IPS-NIHi7 (cell line): Measurements from ENCODE around the gene TNFRSF18.
A peak's percentile ranks its signal among the peaks of the same experiment; 100 is the strongest.

Experiments used
- DNase-seq: peaks from one replicate; pipeline ENCODE4 v3.0.0; 2012; ENCODE audit warnings: mixed read lengths; ENCODE audit errors: extremely low spot score

Gene TNFRSF18

GRCh38 chr1:1179346-1179982, 26.9 kb downstream of the TNFRSF18 start:
- no peak for DNase-seq

DNA sequence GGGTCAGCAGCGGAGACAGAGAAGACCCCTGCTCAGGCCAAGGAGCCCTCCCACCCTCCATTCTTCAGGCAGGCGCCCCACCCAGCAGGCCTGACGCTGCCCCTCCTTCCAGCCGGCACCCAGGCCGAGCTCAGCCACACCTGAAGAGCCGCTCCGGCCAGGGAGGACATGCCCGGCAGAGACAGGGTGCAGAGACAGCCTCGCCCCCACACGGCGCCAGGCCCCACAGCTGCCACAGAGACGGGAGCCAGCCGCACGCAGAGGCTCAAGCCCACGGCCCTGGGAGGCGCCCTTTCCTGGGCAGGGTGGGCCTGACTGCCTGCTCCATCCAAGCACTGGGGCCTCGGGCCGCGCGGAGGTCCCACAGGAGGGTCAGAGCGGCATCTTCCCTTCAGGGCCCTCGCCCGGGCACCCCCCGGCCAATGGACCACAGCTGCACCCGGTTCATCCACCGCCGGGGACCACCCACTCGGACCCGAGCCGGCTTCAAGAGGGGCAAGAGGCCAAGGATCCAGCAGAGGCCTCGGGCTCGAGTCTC, 27.5 kb downstream of the TNFRSF18 start:
- DNase-seq = no peak

GRCh38 chr1:1177452-1178206, 28.8 kb downstream of the TNFRSF18 start:
- no peak for DNase-seq

- no peak for DNase-seq
Measured at GRCh38 chr1:1176931-1177330, 29.5 kb downstream of the TNFRSF18 start.

- DNase-seq = peak; percentile 56
Measured at GRCh38 chr1:1176063-1176761, 30.2 kb downstream of the TNFRSF18 start.

DNA sequence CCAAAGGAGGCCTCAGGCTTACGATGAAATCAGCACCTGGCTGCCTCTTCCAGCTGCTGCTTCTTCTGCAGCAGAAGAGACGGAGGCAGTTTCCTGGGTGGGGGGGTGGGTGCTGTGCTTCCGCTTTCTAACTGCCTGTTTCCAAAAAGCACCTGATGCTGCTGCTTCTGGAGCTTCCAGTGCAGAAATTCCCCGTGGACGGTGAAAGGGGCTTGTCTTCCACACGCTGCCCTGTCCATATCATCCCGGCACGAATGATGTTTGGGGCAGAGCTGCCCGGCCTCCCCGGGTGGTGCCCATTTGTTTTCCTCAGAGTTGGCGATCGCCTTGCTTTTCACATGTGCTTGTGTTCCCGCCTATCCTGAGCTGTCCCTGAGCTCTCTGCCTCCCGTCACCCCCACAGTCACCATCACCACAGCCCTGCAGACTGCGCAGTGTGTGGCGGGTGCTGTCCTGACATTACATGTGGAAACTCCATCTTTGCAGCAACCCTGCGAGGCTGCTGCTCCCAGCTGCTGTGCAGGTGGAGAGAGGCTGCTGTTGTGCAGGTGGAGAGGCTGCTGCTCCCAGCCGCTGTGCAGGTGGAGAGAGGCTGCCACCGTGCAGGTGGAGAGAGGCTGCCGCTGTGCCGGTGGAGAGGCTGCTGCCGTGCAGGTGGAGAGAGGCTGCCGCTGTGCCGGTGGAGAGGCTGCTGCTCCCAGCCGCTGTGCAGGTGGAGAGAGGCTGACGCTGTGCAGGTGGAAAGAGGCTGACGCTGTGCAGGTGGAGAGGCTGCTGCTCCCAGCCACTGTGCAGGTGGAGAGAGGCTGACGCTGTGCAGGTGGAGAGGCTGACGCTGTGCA, 30.9 kb downstream of the TNFRSF18 start:
- DNase-seq = no peak

GRCh38 chr1:1173793-1174415, 32.5 kb downstream of the TNFRSF18 start, which contains the start of gene TTLL10:
TTLL10 (plus strand) TSS chr1:1173880; CDS start chr1:1179216, 5,336 bp downstream.
- DNase-seq = peak; percentile 82

DNA sequence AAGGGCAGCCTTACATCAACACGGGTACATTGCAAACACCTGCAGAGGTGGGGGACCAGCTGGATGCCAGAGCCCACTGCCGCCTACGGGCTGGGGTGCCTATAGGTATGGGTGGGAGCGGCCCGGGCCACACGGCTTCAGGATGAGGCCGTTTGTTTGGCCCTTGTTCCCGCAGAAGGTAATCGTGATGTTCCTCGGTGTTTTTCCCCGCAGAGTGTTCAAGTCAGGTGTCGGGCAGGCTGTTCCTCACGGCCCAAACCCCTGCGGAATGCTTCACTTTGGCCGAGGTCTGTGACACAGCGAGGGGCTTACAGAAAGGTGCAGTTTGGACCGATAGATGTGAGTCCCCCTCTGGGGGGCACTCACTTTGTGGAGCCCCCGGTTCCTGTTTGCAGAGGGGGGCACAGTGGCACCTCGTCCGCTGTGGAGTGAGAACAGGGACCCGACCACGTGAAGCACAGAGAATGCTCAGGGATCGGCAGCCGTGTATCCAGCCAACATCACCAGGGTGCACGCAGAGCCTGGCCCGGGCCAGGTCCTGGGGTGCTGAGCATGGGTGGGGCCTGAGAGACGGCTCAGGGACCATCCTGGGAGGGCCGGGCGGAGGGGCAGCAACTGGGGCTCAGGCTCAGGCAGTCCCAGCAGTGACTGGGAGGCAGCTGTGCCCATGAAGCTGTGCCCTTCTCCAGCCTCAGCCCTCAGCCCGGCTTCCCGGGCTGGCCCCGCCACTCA, 33.2 kb downstream of the TNFRSF18 start:
- no peak for DNase-seq

GRCh38 chr1:1171546-1172340, 34.6 kb downstream of the TNFRSF18 start:
- DNase-seq = no peak

GRCh38 chr1:1171161-1171545, 35.2 kb downstream of the TNFRSF18 start:
- DNase-seq = no peak

GRCh38 chr1:1170215-1171091, 35.9 kb downstream of the TNFRSF18 start:
- DNase-seq = no peak

DNA sequence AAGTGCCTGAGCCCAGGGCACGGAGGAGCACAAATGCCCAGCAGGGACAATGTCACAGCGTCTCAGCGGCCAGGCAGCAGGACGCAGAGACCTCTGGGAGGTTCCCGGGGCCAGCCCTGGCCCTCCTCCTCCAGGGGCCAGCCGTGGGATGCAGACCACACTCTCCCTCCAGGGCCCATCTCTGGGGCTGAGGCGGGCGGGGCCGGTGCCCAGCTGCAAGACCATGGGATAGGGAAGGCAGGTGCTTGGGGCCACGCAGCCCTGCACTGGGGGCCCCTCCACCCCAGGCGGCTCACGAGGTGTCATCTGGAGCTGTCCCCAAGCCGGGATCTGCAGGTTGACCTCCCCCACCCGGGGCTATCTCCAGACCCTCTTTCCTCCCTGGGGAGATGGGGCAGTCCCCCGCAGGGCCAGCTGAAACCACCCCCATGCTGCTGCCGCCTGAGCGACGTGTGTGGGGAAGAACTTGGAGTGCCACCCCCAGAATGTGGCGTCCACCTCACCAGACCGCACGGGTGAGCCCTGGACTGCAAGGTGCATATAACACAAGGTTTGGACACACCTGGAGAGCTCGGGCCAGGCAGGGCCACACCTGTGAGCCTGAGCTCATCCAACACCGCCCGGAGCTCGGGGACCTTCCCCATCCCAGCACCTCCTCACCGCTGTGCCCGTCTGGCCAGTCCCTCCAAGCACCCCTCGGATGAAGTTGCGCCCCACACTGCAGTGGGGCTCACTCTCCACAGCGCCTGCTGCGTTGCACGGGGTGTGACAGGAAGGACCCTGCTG, 36.8 kb downstream of the TNFRSF18 start:
- no peak for DNase-seq

DNA sequence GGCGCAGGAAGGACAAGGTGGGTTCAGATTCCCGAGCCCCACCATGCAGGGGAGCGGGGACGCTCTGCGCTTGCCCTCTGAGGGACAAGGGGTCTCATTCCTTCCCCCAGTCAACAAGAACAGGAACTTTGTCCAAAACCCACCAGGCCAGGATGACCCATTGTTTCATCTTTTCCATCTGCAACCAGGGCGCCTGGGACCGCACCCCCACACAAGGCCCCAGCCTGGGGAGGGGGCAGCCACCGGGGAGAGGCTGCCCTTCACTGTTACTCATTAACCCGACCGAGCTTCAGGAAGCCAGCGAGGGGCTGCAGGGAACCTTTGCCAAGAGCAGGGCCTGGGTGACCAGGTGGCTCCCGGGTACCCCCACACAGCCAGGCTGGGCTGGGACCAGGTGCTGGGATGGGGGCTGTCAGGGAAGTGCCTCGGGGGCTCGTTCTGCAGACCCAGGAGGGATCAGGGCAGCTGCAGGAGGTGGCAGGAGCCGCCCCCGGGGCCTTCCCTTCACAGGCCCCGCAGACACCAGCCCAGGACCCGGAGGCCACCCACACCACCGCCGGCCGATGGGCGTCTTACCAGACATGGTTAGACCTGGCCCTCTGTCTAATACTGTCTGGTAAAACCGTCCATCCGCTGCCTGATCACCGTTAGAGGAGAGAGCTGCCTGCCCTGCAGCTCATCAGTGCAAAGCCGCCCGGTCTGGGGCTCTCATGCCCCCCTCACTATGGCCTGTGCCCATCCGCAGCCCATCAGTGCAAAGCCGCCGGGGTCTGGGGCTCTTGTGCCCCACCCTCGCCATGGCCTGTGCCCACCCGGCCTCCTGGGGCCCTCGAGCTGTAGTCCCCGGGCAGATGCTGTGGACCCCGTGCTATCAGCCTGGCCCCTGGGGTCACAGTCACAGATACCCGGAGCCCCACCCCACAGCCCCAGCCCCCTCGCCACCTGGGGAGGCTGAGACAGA, 37.7 kb downstream of the TNFRSF18 start:
- DNase-seq = no peak

DNA sequence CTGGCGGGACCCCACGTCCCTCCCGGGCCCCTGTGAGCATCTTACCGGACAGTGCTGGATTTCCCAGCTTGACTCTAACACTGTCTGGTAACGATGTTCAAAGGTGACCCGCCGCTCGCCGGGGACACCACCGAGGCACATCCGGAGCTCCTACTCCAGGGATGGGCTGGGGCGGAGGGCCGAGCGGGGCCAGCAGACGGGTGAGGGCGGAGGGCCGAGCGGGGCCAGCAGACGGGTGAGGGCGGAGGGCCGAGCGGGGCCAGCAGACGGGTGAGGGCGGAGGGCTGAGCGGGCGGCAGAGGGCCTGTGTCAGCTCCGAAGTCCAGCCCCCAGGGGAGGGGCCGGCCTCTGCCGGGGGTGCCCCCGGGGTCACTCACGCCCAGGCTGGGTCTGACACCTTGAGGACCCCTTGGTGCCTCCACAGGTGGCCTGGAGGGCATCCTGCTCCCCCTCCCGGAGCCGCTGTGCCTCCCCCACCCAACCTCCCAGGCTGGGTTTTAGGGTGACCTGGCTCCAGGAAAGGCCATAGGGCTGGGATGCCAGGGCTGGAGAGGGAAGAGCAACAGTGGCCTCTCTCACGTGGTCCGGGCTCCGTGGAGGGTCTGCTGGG, 38.4 kb downstream of the TNFRSF18 start:
- no peak for DNase-seq

- DNase-seq = no peak
Measured at GRCh38 chr1:1167398-1167821, 39.0 kb downstream of the TNFRSF18 start.
